A172 (cell line): ENCODE results near the gene DAGLA. TPM values are rescaled to one million over a fixed set of nuclear protein-coding genes. Genes with fewer than 3 reads are reported as not detected.
A peak's percentile ranks its signal among the peaks of the same experiment; 100 is the strongest.

Experiments
- DNase-seq: peaks from one replicate; pipeline ENCODE4 v3.0.0-alpha.2; 2015; ENCODE audit warnings: low spot score
- total RNA-seq: library from RNA; depleted of rRNA; stranded (reverse); fragments of >200 nt; shearing (Covaris generic); gene quantifications from 2 replicates; pipeline ENCODE4 v1.2.3, GENCODE V29; 2014

The DAGLA gene
- total RNA-seq, 1 experiment from 2014 or later, result 0.09 TPM

DNA sequence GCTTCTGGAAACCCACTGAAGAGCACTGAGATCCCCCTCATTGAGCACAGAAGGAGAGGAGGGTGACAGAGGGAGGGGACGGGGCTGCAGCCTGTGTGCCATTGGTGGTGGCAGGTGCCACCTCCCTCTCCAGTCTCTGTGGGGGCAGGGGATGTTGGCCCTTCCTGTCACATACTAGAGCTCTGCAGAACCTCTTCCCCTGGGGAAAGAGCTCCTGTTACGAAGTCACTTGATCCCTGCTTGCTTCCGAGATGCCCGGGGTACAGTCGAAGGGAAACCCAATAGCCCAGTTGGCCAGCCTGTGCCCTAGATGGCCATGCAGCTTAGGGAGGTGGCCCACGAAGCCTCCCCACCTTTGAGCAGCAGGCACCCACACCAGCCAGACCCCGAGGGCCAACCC, 29.4 kb downstream of the DAGLA start:
- no peak for DNase-seq

DNA sequence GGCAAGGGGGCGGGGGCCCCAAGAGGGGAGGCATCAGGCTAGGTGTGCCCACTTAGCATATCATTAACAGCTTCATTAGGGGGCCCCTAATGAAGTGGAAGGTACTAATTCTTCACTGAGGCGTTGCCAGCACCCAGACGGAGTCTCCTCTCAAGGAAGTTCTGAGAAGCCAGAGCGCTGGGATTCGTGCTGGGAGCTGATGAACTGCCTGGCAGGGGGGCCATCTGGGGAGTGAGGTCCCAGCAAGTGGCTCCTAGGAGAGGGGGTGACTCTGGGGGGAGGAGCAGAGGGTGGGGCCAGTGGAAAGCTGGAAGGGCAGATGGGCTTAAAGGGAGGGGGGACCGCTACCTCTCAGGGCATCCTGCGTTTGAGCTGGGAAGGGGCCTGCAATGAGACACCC, 29.8 kb downstream of the DAGLA start:
- DNase-seq, result no peak

DNA sequence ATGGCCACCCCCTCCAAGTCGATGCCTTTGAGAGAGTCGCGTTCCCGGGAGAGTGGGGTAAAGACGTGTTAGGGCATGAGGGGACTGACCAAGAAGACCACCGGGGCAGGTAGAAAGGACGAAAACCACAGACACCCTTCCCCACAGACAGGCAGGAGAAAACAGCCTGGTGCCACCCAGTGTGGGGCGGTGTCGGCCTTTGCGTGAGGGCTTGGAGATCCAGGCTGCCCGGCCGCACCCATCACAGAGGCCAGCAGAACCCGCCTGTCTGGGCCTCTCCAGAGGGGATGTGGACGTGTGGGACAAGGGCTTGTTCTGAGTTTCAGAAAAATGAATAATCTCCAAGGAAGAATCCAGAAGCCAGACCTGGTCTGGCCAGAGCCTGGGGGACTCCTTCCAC, 30.8 kb downstream of the DAGLA start:
- DNase-seq, result no peak

DNA sequence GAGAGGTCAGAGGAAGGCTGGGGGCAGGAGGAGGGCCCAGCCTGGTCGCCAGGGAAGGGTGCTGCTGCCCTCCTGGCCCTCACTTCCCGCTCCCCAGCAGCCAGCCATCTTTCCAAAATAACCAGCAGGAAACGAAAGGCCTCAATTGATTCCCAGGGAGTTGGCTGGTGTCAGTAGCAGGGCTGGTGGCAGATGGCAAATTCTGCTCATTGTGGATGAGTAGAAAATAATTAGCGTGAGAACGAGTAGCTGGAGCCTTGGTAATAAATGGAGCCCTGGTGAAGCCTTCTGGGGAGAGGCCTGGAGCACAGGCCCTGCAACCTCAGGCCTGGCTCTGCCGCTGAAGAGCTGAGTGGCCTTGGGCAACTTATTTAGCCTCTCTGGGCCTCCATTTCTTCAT, 31.3 kb downstream of the DAGLA start:
- DNase-seq, result no peak

DNA sequence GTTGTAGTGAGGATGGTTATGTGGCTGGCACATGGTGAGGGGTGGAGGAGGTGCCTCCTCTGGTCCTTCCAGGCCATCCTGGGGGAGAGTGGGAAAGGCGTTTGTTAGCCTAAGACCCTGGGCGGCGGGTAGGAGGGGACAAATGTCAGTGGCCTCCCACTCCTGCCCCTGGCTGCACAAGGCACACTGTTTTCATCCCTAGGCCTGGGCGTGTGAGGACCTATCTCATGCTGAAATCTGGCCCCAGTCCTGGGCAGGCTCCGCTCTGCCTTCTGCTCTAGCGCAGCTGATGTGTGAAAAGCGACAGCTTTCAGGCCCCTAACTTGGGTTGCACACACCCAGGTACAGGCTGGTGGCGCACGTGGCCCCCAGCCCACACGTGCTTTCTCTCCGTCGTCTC, 32.1 kb downstream of the DAGLA start:
- no peak for DNase-seq

DNA sequence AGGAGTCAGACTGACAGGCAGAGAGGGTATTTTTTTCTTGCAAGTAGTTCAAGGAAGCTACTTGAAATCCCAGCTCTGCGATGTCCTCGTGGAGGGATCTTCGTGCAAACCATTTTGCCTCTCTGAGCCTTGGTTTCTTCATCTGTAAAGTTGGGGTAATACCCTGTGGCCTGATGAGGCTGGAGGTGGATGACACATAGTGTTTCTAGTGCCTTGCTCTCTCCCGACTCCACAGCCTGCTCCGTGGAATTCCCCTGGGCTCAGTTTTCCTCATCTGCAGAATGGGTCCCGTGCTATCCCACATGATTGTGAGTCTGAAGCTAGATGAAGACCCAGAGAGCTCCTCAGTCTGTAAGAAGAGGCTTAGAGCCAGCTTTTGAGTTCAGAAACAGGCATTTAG, 32.7 kb downstream of the DAGLA start:
- no peak for DNase-seq

DNA sequence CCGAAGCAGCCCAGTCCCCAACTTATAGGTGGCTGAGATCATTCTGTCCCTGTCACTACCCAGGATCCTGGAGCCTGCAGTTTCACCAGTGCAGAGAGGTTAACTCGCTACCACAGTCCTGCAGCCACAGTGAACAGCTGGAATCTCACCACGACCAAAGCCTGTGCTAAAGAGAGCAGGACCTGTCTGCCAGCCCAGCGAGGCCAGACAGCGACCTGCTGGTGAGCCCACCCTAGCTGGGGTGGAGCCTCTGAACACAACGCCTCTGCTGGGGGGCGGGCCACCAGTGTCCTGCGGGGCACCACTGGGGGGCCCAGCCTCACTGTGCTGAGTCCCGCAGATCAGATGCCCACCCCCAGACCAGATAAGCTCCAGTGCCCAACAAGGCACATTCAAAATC, 33.3 kb downstream of the DAGLA start:
- DNase-seq, result no peak

DNA sequence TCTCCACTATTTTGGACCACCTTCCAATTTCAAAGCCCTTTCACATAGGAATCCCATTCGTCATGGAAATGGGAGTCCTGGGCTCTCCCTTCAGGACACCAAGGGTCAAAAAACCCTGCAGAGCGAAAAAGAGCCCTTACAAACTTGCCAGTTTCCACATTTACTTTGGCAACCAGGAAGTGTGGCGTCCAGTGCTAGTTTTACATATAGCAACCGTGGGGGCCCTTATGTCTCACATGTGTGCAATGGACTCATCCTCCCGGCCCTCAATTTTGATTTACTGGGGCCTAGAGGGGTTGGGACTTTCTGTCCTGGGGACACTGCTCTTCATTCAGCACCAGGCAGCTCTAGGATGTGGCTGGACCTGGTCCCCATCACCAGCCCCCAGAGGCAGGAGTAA, 33.7 kb downstream of the DAGLA start:
- no peak for DNase-seq

DNA sequence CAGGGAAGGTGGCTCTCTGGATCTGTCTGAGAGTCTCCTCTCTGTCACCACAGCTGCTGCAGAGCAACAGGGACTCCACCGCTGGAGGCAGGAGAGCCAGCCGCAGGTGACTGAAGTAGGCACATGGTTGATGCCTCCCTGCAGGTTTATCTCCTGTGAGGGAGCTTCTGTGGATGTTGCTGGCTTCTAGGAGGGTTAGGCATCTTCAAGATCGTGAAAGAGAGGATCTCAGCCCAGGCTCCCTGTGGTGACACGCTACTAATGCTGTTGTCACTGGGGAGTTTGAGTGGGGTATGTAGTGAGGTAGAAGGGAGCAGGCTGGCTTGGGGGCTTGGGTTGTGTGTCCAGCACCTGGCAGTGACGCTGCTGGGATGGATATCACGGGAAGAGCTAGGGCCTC, 34.1 kb downstream of the DAGLA start:
- no peak for DNase-seq

DNA sequence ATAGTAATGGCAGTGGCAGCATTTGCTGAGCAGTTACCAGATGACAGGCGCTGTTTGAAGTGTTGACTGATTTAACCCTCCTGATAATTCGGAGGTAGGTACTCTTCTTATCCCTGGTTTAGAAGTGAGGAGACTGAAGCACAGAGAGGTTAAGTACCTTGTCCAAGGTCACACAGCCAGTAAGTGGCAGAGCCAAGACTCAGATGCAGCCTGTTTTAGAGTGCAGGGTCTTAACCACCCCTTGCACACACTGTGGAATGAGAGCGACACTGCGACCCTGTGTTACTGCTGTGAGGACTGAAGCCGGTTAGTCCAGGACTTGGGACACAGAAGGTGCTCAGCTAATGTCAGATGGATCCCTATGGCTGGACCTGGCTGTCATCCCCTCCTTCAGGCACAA, 34.7 kb downstream of the DAGLA start:
- DNase-seq, result no peak

DNA sequence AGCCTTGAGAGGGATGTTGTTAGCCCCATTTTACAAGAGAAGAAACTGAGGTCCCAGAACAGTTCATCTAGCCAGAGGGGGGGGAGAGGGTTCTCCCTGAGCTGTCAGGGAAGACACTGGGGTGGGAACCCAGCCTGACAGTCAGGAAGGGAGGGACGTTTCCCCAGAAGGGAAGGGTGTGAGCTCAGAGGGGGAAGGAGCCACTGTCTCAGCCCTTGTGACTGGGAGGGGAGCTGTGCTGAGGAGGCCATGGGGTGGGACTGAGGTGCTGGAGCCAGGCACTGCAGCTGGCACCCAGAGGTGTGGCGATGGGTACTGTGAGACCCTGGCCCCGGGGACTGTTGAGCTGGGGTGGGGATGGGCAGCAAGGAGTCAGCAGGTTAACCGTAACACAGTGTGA, 35.7 kb downstream of the DAGLA start:
- DNase-seq, result no peak

DNA sequence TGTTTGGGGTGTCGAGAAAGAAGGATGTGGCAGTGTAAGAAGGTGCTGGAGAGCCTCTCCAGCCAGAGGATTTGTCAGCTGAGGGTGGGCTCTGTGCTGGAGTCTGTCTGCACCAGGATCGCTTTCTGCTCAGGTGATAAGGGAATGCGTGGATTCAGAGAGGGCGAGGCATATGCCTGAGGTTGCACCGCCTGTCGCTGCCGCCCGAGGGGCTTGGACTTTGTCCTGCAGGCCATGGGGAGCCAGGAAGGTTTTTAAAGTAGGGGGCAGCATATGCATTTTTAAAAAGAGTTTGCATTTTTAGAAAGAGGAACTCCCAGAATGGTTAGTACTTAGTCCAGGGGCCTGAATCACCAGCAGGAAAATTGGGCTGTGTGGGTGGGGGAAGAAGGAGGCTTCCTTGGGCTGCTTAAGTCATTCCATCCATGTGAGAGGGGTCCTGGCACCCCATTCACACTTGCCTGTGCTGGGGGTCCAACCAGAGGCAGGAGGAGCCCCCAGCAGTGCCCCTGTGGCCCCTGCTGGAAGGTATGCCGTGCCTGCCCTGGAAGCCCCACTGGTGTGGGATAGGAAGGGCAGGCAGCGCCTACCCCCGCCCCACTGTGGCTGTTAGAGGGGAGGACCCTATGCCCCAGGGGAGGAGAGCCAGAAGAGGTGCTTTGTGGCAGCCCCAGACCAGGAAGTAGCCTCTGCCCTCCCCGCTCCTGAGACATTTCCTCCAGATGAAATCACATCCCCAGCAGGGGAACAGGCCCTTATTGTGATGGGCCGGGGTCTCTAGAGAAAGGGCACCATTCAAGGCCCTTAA, 36.5 kb downstream of the DAGLA start:
- no peak for DNase-seq

DNA sequence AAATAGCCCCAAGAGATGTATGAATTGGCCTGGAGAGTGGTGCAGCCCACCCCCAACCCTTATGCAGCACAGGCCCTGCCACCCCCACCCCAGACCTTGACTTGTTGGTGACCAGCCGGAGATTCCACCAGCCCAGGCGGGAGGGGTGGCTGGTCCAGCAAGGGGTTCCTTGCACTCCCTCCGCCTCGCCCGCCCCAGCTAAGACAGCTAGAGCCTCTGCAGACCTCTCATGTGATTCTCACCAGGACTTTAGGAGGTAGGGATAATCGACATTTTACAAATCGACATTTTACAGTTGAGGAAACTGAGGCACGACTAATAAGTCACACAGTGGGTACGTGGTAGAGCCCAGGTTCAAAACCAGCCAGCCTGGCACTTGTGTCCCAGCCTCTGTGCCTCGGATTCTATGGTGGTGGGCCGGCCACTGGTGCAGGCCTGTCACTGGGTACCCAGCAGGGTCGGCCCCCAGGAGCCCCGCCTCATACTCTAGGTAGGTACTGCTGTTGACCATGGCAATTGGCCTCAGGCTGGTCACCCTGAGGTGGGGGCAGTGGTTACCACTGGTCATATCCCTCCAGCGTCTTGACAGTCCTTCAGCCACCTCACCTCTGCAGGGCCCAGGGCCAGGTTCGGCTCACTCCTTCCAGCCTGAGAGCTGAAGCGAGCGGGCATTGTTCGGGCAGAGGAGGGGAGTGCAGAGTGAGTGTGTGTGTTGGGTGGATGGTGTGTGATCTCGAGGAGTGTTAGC, 37.3 kb downstream of the DAGLA start:
- DNase-seq, result no peak

DNA sequence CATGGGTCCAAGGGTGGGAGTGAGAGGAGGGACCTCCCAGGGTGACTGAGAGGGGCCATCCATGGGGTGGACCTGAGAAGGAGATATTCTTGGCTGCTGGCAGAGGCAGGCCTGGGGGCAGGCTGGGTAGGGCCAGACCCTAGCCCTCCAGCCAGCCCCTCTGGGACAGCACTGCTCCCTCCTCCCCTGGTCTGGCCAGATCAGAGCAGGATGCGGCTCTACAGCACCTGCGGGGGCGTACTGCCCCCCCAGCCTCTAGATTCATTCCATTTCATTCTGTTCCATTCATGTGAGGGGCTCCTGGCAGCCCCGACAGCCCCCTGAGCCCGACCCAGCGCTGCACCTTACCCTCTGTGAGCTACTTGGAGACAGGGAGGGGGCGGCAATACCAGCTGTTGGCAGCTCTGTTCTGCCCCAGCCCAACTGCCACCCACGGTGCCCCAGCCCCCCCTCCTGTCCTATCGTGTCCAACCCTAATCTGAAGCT, 37.9 kb downstream of the DAGLA start:
- DNase-seq, result no peak

DNA sequence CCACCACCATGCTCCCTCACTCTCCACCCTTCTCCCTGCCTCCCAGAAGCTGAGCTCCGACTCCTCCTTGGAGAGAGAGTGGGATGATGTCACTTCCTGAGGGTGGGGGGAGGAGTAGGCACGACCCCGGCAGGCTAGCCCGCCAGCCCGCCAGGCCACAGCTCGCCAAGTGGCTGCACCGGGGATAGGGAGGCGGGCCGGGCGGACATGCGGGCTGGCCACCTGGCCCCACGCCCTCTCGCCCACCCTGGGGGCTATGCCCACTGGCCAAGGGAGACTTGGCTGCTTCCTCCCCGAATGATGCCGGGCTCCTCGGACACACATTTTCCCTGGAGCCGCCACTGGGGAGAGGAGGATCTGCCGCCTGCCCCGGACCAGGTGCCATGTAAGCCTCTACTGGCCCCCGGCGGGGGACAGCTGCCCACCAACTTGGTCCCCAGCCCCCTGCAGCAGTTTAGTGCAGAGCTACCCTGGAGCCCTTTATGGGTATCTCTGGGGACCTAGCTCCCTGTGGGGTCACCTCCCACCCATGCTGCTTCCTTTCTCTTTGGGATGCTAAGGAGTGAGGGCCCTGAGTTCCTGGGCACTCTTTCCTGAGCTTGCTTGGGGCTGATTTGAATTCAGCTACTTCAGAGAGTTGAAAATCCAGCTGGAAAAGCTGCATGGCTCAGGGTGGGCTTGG, 38.6 kb downstream of the DAGLA start:
- no peak for DNase-seq

DNA sequence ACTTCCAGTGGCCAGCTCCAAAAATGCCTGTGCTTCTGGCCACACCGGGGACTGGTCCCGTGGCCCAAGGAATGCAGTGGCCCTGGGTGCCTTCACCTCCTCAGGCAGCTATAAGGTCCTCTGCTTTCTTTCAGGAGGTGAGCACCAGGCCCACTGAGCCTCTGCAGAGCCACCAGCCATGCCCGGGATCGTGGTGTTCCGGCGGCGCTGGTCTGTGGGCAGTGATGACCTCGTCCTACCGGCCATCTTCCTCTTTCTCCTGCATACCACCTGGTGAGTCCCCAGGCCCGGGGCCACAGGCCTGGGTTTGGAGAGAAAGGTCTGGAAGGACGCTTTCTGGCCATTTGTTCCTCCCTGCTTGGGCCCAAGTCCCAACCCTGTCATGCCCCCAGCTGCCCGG, 39.8 kb downstream of the DAGLA start:
- DNase-seq, result no peak

DNA sequence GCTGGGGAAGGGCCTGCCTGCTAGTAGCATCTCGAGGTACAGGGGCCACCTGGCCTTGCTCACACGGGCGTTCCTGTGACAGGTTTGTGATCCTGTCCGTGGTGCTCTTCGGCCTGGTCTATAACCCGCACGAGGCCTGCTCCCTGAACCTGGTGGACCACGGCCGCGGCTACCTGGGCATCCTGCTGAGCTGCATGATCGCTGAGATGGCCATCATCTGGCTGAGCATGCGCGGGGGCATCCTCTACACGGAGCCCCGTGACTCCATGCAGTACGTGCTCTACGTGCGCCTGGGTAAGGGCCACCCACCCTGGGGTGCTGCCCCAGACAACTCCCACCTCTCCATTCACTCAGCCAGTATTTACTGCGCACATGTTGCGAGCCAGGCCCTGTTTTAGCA, 40.4 kb downstream of the DAGLA start:
- DNase-seq, result no peak

DNA sequence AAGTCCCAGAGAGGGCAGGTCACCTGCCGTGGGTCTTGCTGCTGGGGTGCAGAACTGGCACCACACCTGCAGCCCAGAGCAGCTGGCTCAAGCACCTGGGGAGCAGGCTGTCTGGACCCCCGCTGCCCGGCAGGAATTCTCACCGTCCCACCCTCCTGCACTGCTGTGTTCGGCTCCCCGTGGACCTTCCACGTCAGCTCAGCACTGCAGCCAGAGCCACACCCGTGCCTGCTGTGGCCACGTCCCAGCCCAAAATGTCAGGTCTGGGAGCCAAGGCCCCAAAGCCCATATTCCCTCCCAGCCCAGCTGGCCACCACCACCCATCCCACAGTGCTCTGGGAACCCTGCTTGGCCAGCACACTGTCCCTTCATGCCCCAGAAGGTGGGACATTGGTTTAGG, 44.2 kb downstream of the DAGLA start:
- no peak for DNase-seq

DNA sequence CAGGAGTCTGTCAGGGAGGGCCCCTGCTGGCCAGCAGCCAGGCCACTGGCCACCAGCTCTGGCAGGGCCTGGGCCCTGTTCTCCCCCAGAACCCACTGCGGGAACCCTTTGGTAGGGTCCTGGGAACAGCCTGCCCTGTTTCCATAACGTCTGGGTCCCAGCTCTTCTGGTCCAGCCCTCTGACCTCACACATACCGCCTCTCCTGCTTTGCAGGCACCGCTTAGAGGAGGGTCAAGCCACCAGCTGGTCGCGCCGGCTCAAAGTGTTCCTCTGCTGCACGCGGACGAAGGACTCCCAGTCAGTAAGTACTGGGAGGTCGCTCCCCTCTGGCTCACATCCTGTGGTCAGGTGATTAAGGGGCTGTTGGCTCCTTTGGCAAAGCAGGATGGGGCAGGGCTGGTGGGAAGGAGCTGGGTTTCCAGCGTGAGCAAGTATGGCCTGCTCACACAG, 45.6 kb downstream of the DAGLA start:
- peak; percentile 63 for DNase-seq

DNA sequence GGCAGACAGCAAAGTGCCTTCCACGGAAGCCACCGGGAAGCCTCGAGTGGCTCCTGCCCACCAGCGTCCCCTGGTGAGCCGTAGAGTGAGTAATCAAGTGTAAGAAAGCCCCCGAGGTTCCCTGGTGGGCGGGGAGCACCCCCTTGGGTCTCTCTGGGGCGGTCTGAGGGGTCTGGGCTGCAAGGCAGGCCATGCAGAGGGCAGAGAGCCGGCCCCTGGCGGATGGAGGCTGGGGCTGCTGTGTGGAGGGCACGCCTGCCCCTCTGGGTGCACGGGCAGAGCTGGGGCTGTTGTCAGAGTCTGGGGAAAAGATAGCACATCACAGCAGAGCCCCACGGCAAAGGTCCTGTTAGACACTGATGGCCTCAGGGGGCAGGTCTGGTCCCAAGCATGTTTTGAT, 46.6 kb downstream of the DAGLA start:
- no peak for DNase-seq

DNA sequence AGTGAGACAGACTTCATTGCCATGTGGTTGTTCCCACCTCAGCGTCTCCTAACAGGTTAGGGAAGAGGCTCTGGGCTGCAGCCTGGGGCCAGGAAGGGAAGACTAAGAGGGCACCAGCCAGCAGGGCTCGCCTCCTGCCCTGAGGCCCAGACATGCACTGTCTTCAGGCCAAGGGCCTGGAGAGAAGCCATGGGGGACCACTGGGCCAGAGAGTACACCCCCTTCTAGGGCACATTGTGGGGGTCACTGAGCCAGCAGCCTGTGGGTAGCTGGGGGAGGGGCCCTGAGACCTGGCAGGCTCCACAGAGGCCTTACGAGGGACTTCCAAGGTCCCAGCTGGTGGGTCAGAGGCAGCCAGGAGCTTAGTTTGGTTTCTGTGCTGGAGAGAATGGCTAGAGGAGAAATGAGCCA, 47.2 kb downstream of the DAGLA start:
- DNase-seq, result no peak

DNA sequence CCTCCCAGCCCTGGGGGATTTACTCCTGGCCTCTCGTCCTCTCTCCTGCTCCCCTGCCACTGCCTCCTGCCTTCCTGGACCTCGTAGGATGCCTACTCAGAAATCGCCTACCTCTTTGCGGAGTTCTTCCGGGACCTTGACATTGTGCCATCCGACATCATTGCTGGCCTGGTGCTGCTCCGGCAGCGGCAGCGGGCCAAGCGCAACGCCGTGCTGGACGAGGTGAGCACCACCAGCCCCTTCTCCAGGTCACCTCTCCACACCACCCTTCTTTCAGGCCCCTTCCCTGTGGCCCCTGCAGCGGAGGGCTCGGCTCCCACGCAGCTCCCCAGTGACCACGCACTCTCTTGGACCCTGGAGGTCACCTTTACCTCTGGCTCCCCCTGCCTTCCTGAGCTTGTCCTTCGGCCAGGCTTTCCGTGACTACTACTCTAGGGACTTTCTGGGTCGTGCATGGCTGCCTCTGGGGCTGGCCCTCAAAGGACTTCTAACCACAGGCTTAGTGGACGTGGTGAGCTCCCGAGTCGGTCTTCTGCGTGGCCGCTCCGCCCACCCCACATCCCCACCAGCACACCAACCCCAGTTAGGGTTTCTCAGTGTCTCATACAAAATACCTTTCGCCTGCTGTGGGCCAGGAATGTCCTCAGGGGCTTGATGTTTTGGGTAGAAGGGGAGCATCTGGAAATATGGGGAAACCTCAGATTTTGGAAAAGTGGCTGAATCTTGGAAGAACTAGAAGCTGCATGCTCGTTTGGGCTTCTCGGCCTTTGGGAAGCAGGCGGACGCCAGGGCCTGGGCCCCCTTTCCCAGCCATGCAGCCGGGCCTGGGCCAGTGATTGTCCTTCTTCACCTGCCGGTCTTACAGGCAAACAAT, 48.1 kb downstream of the DAGLA start:
- peak; percentile 42 for DNase-seq
